ENCODE results near the gene DTX3.
"Not testable (repeated sequence)": the region's sequence is repeated elsewhere in the genome, so short reads cannot be mapped to it uniquely, and the experiment has no call there.

Gene DTX3

DNA sequence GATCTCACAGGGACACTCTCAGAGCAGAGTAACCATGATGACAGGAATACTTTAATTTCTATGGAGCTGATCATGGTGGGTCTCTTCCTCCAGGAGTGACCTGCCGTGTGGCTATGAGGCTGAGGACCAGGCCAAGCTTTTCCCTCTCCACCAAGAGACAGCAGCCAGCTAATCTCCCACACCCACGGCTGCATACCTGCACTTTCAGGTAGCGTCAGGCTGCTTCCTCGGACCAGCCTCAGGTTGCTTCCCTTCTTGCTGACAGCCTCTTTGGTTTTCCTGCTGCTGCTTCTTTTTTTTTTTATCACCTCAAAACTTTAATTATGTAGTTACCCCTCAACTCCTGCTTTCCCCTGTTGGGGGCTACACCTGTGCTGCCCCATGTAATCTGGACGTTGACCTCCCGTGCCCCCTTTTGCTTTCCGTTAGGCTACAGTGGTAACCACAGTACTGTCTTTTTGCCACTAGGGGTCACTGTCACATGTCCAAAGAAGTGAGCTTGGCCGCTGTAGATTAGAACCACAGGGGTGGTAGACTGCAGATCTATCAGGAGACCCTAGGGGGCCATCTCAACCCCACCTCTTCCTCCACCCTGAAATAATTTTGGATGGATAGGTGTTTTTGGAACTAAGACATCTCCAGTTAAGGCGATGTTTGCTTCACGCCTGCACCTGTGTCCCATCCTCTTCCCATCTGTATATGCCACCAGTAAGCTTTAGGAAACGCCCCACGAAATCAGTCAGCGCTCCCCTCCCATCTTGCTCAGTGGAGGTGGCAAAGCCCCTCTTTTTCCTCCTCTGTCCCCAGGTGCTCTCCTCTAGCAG lies 21.4 kb upstream of the DTX3 start:
- peak; percentile 90 for DNase-seq (ENCODE audit: low spot score)

DNA sequence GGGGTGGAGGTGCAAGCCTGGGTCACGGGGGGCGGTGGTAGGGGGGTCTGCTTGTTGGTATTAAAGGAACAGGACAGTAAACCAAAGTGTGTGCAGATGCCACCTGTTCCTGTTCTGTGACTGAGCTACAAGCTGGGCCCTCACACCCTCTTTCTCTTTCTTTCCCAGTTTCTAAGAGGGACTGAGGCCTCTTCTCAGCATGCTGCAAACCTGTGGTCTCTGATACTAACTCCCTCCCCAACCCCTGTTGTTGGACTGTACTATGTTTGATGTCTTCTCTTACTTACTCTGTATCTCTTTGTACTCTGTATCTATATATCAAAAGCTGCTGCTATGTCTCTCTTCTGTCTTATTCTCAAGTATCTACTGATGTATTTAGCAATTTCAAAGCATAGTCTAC lies 20.6 kb upstream of the DTX3 start:
- DNase-seq (ENCODE audit: low spot score) = no peak

DNA sequence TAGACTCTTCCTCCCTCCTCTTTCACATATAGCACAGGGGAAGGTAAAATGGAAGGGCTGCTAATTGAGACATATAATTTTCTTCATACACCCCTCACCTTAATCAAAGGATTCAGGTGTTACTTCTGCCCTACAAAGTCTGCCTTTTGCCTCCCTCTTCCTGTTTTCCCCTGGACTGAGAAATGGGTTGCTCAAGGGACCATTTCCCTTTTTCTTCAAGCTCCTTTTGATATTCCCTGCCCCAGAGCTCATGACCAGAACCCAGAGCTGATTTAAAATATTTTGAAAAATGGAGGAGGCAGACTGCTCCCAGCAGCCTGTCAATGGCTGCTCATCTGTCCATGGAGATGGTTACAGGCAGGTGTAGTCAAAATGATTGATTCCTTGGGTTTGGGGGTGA lies 19.9 kb upstream of the DTX3 start:
- no peak for DNase-seq (ENCODE audit: low spot score)

DNA sequence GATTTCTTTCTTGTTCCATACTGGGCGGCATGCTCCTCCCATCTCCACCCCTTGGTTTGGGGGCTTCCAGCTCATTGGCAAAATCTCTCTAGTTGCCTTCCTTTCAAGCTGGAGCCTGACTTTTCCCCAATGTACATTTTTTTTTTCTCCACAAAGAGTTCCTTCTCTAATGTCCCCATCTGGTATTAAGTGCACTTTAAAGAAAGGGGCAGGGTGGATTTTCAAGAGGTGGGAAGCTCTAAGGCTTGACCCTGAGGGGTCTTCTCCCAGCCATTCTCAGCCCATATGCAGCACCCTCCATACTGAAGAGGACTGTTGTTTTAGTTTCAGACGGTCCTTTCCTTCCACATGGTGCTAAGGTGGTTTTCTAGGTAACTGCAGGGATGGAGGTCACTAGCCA lies 19.5 kb upstream of the DTX3 start:
- no peak for DNase-seq (ENCODE audit: low spot score)

DNA sequence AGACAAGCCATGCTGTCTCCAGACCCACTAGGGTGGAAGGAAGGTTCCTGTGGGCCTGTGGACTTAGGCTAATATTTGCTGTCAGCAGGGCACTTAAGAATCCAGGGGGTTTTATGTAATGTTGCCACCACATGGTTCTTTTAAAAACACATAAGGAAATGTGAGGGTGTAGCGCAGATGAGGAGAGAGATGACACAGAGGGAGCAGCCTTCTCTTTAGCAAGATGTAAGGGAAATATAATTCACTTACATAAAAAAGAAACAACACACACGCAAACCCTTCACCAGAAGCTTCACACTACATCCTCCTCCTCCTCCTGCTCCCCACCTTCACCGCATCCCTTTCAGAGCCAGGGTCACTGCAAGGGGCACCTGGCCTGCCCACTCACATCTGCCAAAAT lies 18.5 kb upstream of the DTX3 start:
- DNase-seq (ENCODE audit: low spot score) = no peak

DNA sequence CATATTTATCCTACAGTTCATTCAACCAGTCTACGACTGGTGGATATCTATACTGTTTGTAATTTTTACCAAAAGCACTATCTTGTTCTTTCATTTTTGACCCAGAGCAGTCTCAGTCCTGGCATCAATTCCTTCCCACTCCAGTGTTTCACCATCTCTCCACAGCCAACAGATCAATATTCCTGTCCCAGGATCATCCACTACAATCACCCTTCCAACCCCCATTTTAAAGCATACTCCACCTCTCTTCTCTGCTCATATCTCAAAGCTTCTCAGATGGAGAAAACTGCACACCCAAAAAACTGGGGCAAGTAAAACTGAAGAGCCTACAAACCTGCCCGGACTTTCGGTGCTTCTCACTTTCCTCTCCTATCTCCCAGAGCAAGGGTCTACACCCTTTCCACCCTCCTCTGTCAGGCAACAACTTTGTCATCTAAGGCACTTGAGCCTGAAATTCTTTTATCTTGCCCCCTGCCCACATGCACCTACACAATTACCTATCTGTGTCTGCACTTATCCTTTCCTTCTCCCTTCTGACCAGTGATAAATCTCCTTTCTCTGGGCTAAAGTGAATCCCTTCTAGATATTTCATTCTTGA lies 17.7 kb upstream of the DTX3 start:
- DNase-seq (ENCODE audit: low spot score) = no peak

DNA sequence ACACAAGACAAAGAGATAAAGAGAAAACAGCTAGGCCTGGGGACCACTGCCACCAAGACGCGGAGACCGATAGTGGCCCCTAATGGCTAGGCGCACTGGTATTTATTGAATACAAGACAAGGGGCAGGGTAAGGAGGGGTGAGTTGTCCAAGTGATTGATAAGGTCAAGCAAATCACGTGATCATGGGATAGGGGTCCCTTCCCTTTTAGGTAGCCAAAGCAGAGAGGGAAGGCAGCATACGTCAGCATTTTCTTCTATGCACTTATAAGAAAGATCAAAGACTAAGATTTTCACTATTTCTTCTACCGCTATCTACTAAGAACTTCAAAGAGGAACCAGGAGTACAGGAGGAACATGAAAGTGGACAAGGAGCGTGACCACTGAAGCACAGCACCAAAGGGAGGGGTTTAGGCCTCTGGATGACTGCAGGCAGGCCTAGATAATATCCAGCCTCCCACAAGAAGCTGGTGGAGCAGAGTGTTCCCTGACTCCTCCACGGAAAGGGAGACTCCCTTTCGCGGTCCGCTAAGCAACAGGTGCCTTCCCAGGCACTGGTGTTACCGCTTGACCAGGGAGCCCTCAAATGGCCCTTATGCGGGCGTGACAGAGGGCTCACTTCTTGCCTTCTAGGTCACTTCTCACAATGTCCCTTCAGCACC lies 15.5 kb upstream of the DTX3 start:
- DNase-seq (ENCODE audit: low spot score) = not testable (repeated sequence)

DNA sequence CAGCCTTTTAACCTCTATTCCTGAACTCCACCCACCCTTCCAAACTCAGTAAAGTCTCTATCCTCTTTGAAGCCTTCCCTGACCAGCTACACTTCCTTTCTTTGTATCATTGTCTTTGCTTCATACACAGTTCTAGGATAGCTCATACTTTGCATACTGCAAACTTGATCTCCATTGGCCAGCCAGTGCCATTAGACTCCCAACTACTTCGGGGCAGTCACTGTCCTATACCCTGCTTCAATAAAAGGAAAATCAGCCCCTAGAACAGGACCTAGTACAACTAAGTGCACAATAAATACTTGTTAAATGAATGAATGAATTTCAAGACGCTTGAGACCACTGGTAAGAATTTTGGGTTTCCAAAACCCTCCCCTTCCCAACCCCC lies 14.2 kb upstream of the DTX3 start:
- DNase-seq (ENCODE audit: low spot score) = no peak

DNA sequence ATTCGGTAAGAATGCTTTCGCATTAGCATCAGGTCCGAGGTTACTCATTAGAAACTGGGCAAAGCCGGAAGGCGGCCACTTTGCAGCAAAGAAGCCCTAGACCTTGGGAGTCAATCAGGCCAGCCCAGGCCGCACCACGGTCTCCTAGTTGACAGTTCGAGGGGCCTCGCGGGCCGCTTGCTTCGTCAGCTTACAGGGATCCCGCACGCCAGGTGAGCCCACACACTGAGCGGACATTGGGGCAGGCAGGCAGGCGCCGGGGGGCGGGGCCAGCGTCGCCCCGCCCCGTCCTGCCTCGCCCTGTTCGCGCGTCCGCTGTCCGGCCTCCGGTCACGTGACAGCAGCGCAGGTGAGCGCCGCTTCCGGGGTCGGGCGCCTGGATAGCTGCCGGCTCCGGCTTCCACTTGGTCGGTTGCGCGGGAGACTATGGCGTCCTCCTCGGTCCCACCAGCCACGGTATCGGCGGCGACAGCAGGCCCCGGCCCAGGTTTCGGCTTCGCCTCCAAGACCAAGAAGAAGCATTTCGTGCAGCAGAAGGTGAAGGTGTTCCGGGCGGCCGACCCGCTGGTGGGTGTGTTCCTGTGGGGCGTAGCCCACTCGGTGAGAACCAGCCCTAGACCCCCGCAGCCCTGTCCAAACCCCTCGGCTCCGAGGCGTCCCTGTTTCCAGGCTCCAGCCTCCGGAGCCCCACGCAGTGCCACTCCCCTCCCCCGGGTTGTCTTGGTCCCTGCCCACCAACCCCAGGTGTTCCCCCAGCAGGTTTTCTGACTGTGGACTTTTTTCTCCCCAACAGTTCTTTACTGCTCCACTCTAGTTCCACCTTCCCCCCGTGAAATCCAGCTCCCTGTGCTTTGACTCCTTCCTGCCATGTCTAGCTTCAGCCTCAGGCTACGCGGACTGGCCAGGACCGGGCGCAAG lies 13.5 kb upstream of the DTX3 start, which contains the start of gene PIP4K2C:
PIP4K2C (plus strand) TSS at position 329 of the 918 bp plus-strand sequence; CDS start at position 427, 98 bp downstream.
- peak; percentile 89 for DNase-seq (ENCODE audit: low spot score)

DNA sequence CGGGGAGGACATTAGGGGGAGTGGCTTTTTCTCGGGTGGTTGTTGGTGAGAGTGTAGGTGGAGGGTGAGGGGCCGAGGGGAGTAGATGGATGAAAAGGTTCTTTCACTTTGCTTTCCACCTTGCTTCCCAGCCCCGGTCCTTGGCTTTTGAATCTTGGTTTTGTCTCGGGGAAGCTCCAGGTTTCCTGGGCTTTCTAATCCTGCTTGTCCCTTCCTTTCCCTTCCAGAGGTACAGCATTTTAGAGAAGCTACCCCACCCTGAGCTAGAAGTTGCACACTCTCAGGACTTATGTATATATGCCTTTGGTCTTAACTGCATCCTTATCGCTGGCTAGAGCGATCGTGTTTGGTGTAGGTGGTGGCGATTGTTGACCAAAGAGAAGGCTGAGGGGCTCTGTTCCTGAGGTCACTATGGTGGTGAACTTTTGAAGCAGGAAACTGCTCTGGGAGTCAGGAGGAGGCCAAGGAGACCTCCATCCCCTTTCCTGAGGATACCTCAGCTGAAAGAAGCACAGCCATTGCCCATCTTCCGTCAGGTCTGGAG lies 12.8 kb upstream of the DTX3 start:
- DNase-seq (ENCODE audit: low spot score) = peak; percentile 53

DNA sequence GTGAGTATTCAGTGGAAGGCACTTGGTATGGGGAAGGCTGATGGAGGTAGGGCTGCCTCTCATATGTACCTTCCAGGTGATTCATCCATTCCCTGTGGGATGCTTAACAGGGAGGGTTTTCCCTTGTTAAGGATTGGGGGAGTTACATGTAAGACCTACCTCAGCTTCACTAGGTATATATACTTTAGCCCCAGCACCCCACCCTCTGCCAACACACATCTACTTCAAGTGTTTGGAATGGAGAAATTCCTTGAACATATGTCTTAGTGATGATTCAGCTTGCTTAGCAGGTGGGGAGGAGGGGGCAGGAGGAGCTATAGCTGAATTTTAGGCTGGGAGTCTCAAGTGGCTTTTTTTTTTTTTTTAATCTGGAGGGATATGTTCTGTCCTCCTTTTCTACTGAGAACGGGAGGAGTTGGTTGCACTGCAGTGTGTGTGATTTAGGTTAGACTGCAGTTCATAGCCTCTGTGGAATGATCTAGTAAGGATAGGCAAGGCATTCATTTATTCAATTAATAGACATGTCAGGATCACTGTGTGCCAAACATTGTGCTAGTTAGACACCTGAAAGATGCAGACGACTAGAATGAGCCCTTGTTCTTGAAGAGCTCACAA lies 12.0 kb upstream of the DTX3 start:
- DNase-seq (ENCODE audit: low spot score) = no peak

DNA sequence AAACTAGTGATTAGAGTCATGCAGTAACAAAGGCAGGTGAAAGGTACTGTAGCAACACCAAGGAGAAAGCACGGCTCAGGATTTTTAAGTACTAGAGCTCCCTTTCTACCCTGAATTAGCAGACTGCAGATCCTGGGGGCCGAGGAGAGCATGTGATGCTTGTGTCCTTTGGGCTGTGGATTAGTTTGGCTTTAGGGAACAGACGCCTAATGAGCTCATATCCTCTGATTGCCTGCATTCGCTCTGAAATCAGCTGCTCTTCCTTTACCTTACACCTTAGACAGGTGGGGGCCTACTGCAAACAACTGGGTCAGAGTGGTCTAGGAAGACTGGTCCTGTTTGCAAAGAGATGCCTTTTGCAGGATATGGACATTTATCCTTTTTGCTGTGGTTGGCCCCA lies 11.4 kb upstream of the DTX3 start:
- DNase-seq (ENCODE audit: low spot score) = no peak

DNA sequence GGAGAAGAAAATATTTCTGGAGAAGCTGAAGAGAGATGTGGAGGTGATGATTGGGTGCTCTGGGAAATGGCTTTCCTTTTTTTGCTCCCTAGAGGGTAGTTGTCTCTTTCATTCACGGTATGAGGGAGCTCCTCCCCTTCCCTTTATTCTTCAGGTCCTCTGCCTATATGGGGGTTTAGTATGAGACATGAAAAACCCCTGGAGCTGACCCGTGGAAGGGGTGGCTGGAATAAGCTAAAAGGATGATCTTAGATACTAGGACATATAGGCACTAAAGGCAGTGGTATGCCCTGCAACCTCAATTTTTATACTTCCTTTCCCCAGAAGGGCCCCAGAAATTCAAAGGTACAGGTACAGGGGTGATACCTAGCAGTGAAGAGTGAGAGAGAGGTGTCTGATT lies 4.2 kb upstream of the DTX3 start:
- DNase-seq (ENCODE audit: low spot score) = no peak

DNA sequence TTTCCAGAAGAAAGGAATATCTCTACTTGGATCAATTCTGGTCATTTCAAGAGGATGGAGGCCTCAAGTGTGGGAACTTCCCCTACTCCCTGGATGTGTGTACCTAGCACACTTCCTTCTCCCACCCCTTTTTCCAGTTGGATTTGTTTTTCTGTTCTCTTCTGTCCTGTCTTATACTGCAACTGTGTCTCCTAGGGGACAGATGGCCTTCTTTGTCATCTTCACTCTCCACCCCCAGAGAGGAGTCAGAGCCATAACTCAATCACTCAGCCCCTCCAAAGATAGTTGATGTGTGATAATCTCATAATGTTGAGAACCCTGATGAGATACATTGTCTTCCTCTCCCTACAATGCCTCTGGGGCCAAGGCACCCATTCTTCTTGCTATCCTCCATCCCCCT lies 2.1 kb upstream of the DTX3 start:
- no peak for DNase-seq (ENCODE audit: low spot score)

DNA sequence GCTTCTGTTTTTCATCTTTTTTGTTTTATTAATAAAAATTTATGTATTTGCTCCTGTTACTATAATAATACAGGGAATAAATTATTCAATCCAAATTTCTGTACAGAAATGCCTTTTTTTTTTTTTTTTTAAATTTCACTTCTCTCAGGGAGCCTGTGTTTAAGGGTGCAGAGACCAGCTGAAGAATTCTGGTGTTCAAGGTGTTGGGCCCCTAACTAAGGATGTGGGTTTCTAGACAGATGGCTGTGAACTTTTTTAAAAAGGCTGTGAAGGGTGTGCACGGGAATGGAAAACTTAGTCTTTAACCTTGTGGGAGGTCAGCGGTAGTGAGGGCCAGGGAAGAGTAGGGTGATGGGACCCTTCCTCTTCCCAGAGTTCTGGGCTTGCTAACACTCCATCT lies 1.3 kb upstream of the DTX3 start:
- DNase-seq (ENCODE audit: low spot score) = no peak

DNA sequence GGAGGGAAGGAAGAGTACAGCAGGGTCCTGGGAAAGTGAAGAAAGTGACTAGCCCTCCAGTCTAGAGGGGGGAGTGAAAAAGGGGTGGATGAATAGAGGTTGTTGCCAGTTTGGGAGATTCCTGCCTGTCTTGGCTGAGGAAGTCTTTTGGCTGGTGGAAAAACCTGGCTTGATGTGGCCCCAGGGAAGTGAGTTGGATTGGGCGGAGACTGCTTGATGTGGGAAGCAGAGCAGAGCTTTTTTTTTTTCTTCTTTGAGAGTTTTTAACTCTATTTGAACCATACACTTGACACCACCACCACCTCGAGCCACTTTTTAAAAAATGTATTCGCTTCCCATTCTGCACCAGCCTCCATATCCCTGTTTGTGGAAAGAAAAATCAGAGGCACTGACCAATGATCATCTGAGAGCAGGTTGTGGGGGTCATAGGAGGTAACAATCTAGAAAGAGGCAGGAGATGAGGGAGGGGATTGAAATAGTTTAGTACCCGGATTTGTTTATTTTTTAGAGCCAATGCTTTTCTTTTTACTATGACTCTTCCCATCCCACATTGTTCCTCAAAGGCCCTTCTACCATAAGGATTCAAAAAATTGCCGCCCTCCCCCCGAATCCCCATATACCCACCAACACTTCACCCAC lies 690 bp upstream of the DTX3 start:
- no peak for DNase-seq (ENCODE audit: low spot score)

DNA sequence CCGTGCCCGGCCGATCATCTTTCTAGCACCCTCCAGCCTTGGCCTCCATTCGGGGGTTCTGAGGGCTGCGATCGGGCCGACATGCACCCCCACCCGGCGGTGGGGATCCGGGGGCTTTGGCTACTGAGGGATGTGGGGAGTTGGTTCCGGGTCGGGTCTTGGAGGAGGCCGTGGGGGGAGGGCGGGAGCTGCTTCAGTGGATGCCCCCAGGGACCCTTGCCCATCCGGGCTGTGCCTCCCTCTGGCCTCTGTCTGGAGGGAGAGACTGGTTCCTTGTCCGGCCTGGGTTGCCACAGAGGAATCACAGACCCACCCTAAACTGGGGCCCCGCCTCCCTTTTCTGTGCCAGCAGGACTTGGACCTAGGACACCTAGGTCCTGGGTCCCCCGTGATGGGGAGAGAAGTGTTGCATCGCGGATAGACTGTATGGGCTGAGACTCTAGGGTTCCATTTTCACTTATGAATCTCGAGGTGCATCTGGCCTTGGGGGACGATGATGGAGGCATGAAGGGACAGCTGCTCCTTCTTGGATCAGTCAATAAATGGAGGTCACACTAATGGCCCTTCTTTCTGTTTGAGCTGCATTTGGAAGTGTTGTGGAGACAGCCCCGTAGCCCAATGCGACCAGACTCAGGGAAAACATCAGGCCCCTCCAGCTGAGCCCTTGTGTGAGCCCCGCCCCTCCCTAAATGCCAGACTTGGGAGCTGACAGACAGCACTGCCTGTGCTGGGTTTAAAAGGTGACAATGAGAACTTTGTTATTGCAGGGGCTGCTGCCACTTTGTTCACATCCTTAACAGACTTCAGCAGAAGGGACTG lies 577 bp downstream of the DTX3 start:
- DNase-seq (ENCODE audit: low spot score) = no peak

DNA sequence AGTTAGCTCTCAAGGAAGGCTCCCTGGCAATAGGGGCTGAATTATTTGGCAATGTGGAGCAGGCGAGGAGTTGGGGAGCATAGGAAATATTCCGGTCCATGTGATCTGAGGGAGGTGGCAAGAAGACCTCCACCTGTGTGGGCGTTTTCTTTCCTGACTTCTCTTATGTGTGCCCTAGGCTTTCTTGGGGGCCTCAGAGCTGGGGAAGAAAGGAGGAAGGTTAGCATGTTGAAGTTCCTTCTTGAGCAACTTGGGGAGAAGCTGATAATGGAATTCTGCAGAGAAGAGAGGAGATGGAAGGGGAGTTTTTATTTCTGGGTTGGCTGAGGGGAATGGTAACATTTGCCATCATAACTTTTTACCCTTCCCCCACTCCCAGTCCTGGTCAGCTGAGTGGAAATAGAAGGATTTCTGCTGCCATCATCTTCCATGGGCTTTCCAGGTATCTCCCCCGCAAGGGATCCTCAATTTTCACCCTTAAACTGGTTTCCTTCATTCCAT lies 1.2 kb downstream of the DTX3 start:
- DNase-seq (ENCODE audit: low spot score) = no peak

DNA sequence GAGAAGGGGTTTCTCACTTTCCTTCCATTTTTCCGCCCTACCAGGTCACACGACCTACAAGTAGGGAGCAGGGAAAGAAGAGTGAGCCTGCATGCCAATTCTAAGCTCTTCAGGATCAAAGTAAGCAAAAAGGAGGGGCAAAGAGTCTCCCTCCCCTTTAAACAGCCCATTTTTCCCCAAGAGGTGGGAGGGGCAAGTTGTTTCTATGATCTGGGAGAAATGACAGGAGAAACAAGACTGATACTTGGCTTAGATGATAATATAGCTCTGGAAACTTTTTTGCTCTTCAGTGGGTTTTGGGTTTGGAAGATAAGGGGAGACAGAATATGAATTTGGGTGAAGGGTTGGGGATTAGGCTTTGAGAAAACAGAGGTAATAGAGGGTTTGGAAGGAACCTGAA lies 1.8 kb downstream of the DTX3 start:
- no peak for DNase-seq (ENCODE audit: low spot score)

DNA sequence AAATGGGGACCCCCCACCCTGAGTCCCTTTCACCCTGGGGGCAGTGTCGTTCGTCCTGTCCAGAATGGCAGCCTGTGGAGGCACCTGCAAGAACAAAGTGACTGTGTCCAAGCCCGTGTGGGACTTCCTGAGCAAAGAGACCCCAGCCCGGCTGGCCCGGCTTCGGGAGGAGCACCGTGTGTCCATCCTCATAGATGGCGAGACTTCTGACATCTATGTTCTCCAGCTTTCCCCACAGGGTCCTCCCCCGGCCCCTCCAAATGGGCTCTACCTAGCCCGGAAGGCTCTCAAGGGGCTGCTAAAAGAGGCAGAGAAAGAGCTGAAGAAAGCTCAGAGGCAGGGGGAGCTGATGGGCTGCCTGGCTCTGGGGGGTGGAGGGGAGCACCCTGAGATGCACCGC lies 2.2 kb downstream of the DTX3 start:
- no peak for DNase-seq (ENCODE audit: low spot score)
